Stimulated activated CD4-positive, alpha-beta T cell treated with anti-CD3 and anti-CD28 coated beads, Interleukin-1b, Interleukin-23, amount 100 ng/mL, for 1 hour (primary cell): ENCODE results near the gene MYD88.
"Not testable (repeated sequence)": the region's sequence is repeated elsewhere in the genome, so short reads cannot be mapped to it uniquely, and the experiment has no call there.

Experiments used
- DNase-seq, 2 donors: peaks; one replicate each; pipeline ENCODE4 v3.0.0-alpha.2; 2020; ENCODE audit warnings: low read depth in 2 of 2

MYD88 gene

DNA sequence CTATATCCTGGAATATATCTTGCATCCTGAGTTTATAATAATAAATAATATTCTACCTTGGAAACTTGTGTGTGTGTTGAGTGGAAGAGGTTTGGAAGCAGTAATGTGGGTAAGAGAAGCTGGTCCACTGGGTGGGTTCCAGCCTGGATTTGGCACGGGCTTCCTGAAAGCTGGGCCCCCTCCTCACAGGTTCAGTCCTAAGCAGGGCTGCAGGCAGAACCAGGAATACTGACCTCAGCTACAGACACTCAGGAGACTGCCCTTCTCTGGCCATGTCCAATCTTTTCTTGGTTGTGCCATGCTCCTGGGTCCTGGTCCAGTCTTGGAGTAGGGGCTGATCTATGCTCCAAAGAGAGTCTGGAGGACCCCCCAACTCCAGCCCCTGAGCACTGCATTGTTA, 4.5 kb downstream of the MYD88 start:
- no peak for DNase-seq

DNA sequence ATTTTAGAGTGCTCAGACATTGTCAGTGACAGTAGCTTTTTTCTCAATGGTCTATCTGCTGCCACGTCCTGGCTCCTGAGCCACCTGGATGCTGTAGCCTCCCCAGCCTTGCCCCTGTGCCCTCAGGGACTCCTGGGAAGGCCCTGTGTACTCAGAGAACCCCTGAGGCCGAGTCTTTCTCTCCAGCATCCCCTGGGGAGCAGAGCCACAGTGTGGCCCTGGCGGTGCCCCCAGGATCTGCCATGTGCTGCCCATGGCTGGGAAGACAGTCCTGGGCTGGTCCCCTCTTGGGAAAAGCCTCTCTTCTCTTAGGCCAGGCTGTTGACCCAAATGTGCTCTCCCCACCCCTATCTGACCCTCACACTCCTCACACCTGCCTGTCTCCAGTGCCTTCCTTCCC, 5.0 kb downstream of the MYD88 start:
- DNase-seq, result no peak

DNA sequence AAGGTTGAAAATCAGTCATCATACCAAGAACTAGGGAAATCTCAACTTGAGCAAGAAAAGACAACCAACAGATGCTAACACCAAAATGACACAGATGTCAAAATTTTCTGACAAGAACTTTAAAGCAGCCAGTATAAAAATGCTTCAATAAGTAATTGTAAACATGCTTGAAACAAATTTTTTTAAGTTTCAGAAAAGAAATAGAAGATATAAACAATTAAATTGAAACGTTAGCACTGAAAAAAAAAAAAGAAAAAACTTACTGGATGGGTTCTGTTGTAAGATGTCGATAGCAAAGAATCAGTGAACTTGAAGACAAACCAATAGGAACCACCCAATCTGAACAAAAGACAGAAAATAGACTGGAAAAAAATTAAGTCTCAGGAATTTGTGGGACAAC, 8.0 kb downstream of the MYD88 start:
- DNase-seq, result no peak

GRCh38 chr3:38147421-38147820, 9.0 kb downstream of the MYD88 start:
- DNase-seq, result no peak

GRCh38 chr3:38148311-38148882, 9.9 kb downstream of the MYD88 start:
- DNase-seq, result no peak

DNA sequence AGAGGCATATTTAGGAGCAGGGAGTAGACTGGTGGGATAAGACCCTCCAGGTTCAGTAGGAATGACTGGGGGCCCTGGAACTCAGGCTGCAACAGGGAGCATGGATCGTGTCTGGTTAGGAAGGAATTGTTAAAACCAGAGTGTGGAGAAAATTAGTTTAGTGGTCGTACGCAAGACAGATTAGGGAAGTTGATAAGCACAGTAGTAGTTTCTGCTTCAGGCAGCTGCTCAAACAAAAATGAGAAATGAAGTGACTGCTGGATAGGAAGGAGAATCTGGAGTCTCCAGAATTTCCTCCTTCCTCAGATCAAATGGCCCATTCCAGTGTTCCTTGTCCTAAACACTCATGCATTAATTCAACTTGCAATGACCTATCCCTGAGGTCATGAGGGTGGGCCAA, 11.2 kb downstream of the MYD88 start:
- DNase-seq, result no peak

DNA sequence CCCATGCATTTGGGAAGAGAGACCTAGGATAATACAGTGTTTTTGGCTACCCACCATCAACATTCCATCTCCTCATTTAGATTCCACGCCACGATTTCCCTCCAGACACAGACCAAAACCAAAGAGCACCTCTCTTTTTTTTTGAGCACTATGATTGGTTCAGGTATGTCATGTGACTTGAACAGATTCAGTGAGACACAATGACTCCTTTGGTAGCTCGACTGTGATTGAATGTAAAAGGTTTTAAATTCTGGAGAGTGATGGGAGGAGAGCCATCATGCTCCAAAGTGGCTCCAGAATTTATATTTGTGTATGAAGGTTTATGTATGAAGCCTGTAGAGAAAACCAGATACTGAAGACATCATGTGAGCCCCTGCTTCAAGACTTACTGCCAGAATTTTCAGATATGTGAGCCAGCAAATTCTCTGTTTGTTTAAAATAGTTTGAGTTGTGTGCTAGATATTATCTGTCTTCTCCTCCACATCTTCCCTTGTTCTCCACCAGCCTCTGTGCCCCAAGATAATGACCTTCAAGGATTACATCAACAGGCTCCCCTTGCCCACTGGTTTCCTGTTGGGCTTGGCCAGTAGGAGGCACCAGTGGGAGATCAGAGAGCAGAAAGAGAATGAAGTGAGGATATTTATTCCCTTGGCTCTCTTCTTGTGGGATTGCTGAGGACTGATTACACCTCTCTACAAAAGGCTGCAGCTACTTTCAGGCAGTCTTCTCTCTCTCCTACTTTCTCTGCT, 12.5 kb downstream of the MYD88 start:
- no peak for DNase-seq

DNA sequence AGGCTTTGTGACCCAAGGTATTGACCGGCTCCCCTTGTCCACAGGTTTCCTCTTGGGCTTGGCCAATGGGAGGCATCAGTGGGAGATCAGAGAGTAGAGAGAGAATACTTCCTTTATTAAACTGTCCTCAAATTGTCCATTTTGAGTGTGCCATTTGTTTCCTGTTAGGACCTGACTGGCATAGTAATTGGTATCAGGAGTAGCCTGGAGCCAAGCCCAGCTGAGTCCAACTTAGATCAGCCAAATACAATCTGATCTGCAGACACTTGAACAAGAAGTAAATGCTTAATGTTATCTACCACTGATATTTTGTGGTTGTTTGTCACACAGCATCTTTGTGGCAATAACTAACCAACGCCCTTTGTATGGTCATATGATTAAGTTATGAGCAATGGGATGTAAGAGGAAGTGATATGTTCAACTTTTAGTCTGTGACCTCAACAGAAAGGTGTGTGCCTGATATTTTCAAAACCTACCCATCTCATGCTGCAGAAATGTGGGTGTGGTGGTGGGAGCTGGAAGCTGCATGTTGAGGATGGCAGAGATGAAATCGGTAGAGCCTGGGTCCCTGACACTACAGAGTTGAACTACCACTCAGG, 13.3 kb downstream of the MYD88 start:
- no peak for DNase-seq

DNA sequence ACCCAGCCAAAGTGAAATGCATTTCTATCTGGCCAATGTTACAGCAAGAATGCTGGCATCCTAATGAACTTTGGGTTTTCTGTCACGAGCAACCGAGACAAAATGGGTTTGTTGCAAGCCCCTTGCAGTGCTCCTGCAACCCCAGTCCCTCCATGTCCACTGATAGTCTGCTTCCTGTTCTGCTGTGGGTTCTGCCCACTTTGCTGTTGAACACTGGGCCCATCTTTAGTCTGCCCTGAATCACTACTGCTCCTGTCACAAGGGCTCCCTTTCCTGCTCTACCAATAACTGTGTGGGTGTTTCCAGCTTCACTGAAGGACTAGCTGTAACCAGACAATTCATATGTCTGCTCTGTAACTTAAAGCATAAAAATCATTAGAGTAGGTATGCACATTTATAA, 14.1 kb downstream of the MYD88 start:
- no peak for DNase-seq

GRCh38 chr3:38153221-38153620, 14.8 kb downstream of the MYD88 start:
- DNase-seq, result no peak

DNA sequence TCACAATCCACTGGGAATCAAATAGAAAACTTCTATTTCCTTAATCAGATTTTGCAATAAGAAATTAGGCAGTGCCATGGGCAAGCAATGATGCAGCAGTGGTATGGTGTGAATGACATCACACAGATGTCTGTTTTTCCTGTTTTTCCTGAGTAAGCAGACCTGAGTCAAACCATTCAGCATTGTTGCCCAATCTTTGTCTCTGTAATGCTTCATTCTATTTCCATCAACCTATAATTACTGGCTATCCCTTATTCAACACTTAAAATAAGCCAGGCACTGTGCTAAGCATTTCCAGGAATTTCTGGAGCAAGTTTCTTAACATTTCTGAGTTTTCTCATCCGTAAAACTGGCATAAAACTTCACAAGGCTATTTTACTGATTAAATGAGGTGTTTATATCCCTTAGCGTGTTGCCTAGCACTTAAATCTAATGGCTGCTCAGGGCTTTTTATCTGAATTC, 15.6 kb downstream of the MYD88 start:
- no peak for DNase-seq

GRCh38 chr3:38154625-38155255, 16.3 kb downstream of the MYD88 start:
- DNase-seq, result no peak

GRCh38 chr3:38155825-38156224, 17.4 kb downstream of the MYD88 start:
- no peak for DNase-seq

GRCh38 chr3:38157117-38157516, 18.7 kb downstream of the MYD88 start:
- DNase-seq, result no peak

GRCh38 chr3:38157595-38157994, 19.1 kb downstream of the MYD88 start:
- no peak for DNase-seq

DNA sequence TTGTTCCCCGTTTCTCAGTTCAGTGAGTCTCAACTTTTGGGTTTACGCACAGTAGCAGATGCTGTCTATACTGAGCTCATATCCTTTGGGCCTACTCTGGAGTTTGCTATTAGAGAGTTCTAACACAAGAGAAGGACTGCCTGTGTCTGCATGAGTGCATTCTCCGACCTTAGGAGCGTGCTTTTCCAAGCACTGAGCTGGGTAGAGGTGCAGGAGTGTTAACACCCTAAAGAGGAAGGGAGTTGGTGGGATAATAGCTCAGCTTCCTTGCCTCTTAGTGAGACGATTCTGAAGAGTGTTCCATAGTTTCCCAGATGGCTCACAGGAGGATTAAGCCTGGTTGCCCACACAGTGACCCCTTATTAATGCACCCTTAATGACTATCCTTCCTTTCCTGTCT, 20.0 kb downstream of the MYD88 start:
- no peak for DNase-seq

DNA sequence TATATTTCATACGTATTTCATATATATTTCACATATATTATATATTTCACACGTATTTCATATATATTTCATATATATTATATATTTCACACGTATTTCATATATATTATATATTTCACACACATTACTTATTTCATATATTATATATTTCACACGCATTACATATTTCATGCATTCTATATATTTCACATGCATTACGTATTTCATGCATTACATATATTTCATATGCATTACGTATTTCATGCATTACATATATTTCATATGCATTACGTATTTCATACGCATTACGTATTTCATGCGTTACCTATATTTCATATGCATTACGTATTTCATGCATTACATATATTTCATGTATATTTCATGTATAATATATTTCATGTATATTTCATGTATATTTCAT, 22.2 kb downstream of the MYD88 start:
- DNase-seq, result not testable (repeated sequence)

DNA sequence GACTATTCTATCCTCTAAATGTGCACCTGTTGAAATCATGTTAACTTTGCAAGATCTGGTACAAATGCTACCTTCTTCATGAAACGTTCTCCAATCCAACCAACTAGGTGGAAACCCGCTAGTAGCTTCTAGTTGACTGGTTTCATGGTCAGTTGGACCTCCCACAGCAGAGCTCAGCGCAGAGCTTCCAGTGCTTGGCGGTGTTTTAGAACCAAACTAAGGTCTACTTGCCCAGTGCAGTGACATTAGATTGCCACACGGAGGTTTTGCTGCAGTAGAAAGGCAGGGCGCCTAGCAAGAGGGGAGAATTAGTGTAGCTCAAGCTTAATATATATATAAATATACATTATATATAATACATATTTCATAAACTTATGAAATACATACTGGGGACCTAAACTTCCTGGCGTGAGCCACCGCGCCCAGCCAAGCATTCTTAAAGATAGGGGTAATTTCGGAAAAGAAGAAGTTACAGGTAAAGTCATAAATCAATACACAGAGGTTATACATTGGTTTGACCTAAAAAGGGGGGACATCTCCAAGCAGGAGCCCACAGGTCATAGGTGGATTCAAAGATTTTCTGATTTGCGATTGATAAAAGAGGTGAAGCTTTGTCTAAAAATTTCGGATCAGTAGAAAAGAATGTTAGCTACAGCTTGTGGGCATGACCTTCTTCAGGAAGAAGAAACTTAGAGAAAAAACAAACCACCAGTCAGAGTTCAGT, 24.8 kb downstream of the MYD88 start:
- DNase-seq, result no peak

GRCh38 chr3:38163841-38164642, 25.6 kb downstream of the MYD88 start:
- DNase-seq, result no peak

DNA sequence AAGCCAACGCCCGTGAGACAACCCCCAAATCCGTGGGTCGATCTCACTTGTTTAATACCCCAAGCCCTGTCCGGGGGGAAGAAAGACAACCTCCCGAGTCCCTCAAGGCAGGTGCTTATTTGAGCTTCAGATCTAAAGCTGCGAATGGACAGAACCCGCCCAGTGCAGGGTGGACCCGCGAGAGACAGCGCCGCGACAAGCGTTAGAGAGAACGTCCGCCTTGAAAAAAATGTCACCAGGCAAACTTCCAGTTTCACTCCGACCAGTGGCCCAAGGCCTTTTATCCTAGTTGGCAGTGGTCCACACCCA, 26.1 kb downstream of the MYD88 start:
- DNase-seq, result no peak

- DNase-seq, result peak; percentile 87 to 90
These were observed 26.7 kb downstream of the MYD88 start, which contains the start of gene OXSR1 for GRCh38 chr3:38164952-38165721. OXSR1 (plus strand) TSS chr3:38165537; CDS start chr3:38165877, 340 bp downstream.
